SK-N-SH treated with all-trans-retinoic acid at 6 μM for 48 hours (cell line): ENCODE measurements around the gene LRMDA.

ENCODE experiments used
- ATAC-seq: fragments of 200-7000 bp; cut with Tn5 transposase; 3 replicates; pipeline ENCODE4 v1.9.1; 2020; ENCODE audit warnings: mild to moderate bottlenecking, moderate library complexity
- BACH2 ChIP-seq: fragments of 250-450 bp; sonication (Bioruptor Pico); IDR thresholded peaks from 2 replicates; pipeline ENCODE4 v1.9.0; 2021; ENCODE audit warnings: mild to moderate bottlenecking, borderline replicate concordance
- CSDC2 ChIP-seq: fragments of 250-450 bp; sonication (Bioruptor Pico); IDR thresholded peaks from 2 replicates; pipeline ENCODE4 v1.5.0; 2020; ENCODE audit warnings: mild to moderate bottlenecking, moderate library complexity
- ESRRG ChIP-seq: fragments of 250-450 bp; sonication (Bioruptor Pico); IDR thresholded peaks from 2 replicates; pipeline ENCODE4 v1.6.1; 2021; ENCODE audit warnings: mild to moderate bottlenecking
- GLIS3 ChIP-seq: fragments of 250-450 bp; sonication (Bioruptor Pico); IDR thresholded peaks from 2 replicates; pipeline ENCODE4 v1.5.0; 2020; ENCODE audit warnings: mild to moderate bottlenecking, moderate library complexity
- ISL1 ChIP-seq: fragments of 250-450 bp; sonication (Bioruptor Pico); IDR thresholded peaks from 2 replicates; pipeline ENCODE4 v2.1.2; 2022; ENCODE audit warnings: mild to moderate bottlenecking, moderate library complexity
- OSR1 ChIP-seq: fragments of 250-450 bp; sonication (Bioruptor Pico); IDR thresholded peaks from 2 replicates; pipeline ENCODE4 v1.8.0; 2022; ENCODE audit warnings: moderate library complexity, mild to moderate bottlenecking, inconsistent platforms
- PPARA ChIP-seq: fragments of 250-450 bp; sonication (Bioruptor Pico); IDR thresholded peaks from 2 replicates; pipeline ENCODE4 v1.5.0; 2020; ENCODE audit warnings: mild to moderate bottlenecking, borderline replicate concordance
- SNAI2 ChIP-seq: fragments of 250-450 bp; sonication (Bioruptor Pico); IDR thresholded peaks from 2 replicates; pipeline ENCODE4 v1.5.0; 2020; ENCODE audit warnings: mild to moderate bottlenecking, moderate library complexity
- TCF4 ChIP-seq: fragments of 250-450 bp; sonication (Bioruptor Pico); IDR thresholded peaks from 2 replicates; pipeline ENCODE4 v1.8.0; 2021; ENCODE audit warnings: mild to moderate bottlenecking, moderate library complexity, borderline replicate concordance
- ZC3H10 ChIP-seq: fragments of 250-450 bp; sonication (Bioruptor Pico); IDR thresholded peaks from 2 replicates; pipeline ENCODE4 v1.5.1; 2021; ENCODE audit warnings: mild to moderate bottlenecking, moderate library complexity
- ZFP3 ChIP-seq: fragments of 250-450 bp; sonication (Bioruptor Pico); IDR thresholded peaks from 2 replicates; pipeline ENCODE4 v1.5.0; 2020; ENCODE audit warnings: mild to moderate bottlenecking, moderate library complexity
- ZFP30 ChIP-seq: fragments of 450-650 bp; formaldehyde crosslinking; IDR thresholded peaks from 2 replicates; pipeline ENCODE4 v1.5.0; 2022; ENCODE audit warnings: mild to moderate bottlenecking, moderate library complexity
- TF ChIP-seq, protein P1 (sequence below): fragments of 250-450 bp; sonication (Bioruptor Pico); IDR thresholded peaks from 2 replicates; pipeline ENCODE4 v1.8.0; 2021; ENCODE audit warnings: low read depth, mild to moderate bottlenecking, moderate library complexity, borderline replicate concordance
- TF ChIP-seq, protein P2 (sequence below): fragments of 250-450 bp; sonication (Bioruptor Pico); IDR thresholded peaks from 2 replicates; pipeline ENCODE4 v1.5.1; 2020; ENCODE audit warnings: low read depth, mild to moderate bottlenecking, moderate library complexity
- TF ChIP-seq, protein P3 (sequence below): fragments of 250-450 bp; sonication (Bioruptor Pico); IDR thresholded peaks from 2 replicates; pipeline ENCODE4 v1.8.0; 2020; ENCODE audit warnings: mild to moderate bottlenecking, moderate library complexity, borderline replicate concordance
- TF ChIP-seq, protein P4 (sequence below): fragments of 250-450 bp; sonication (Bioruptor Pico); IDR thresholded peaks from 2 replicates; pipeline ENCODE4 v1.5.1; 2021; ENCODE audit warnings: mild to moderate bottlenecking, moderate library complexity
- TF ChIP-seq, protein P5 (sequence below): fragments of 250-450 bp; sonication (Bioruptor Pico); IDR thresholded peaks from 2 replicates; pipeline ENCODE4 v1.5.0; 2020; ENCODE audit warnings: mild to moderate bottlenecking, moderate library complexity

Gene LRMDA

DNA sequence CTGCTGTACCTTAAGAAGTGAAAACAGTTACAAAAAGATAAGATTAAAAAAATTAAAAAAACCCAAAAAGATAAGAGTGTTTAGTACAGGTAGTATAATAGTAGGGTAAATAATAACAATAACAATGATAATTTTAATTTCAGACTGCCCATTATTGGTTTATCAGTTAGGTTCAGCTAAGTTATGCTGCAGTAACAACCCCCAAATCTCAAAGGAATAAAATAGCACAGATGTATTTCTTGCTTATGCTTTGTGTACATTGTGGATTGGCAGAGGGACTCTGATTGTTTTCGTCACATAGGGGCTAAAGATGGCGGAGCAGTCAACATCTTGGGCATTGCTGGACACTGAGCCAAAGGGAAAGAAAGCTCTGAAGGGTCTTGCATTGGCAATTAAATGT is 264.6 kb downstream of the LRMDA start (continued):
- TF ChIP-seq, protein P1, sequence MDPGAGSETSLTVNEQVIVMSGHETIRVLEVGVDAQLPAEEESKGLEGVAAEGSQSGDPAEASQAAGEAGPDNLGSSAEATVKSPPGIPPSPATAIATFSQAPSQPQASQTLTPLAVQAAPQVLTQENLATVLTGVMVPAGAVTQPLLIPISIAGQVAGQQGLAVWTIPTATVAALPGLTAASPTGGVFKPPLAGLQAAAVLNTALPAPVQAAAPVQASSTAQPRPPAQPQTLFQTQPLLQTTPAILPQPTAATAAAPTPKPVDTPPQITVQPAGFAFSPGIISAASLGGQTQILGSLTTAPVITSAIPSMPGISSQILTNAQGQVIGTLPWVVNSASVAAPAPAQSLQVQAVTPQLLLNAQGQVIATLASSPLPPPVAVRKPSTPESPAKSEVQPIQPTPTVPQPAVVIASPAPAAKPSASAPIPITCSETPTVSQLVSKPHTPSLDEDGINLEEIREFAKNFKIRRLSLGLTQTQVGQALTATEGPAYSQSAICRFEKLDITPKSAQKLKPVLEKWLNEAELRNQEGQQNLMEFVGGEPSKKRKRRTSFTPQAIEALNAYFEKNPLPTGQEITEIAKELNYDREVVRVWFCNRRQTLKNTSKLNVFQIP = no peak
- no peak for TF ChIP-seq TCF4 (CRISPR knock-in tag)
- TF ChIP-seq ZFP3 = no peak

DNA sequence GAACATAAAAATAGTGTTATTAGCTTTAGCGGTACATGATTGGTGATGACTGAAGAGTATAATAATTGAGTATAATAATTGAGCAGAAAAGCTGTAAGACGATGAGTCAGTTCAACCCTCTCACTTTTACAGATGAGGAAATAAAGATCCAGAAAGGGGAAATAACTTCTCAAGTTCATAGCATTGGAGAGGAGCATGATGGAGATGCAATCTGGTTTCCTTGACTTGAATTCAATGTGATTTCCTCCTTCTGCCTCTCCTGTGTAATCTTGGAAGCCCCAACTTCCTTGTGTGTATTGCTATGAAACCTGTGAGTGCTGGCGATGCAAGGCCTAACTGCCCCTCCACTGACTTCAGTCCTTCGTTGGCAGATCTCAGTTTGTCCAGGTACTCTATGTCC is 265.1 kb downstream of the LRMDA start:
- no peak for TF ChIP-seq SNAI2 (CRISPR knock-in tag)
- TF ChIP-seq BACH2 (CRISPR knock-in tag) = no peak
- no peak for TF ChIP-seq OSR1
- no peak for TF ChIP-seq GLIS3 (CRISPR knock-in tag)
- TF ChIP-seq TCF4 (CRISPR knock-in tag) = no peak
- TF ChIP-seq ISL1 (CRISPR knock-in tag) = no peak
- TF ChIP-seq, protein P1 = no peak
- no peak for TF ChIP-seq ZC3H10 (CRISPR knock-in tag)
- no peak for TF ChIP-seq PPARA (CRISPR knock-in tag)
- no peak for TF ChIP-seq ESRRG (CRISPR knock-in tag)
- TF ChIP-seq, protein P2, sequence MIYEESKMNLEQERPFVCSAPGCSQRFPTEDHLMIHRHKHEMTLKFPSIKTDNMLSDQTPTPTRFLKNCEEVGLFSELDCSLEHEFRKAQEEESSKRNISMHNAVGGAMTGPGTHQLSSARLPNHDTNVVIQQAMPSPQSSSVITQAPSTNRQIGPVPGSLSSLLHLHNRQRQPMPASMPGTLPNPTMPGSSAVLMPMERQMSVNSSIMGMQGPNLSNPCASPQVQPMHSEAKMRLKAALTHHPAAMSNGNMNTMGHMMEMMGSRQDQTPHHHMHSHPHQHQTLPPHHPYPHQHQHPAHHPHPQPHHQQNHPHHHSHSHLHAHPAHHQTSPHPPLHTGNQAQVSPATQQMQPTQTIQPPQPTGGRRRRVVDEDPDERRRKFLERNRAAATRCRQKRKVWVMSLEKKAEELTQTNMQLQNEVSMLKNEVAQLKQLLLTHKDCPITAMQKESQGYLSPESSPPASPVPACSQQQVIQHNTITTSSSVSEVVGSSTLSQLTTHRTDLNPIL = no peak
- TF ChIP-seq CSDC2 (CRISPR knock-in tag) = no peak
- TF ChIP-seq, protein P3, sequence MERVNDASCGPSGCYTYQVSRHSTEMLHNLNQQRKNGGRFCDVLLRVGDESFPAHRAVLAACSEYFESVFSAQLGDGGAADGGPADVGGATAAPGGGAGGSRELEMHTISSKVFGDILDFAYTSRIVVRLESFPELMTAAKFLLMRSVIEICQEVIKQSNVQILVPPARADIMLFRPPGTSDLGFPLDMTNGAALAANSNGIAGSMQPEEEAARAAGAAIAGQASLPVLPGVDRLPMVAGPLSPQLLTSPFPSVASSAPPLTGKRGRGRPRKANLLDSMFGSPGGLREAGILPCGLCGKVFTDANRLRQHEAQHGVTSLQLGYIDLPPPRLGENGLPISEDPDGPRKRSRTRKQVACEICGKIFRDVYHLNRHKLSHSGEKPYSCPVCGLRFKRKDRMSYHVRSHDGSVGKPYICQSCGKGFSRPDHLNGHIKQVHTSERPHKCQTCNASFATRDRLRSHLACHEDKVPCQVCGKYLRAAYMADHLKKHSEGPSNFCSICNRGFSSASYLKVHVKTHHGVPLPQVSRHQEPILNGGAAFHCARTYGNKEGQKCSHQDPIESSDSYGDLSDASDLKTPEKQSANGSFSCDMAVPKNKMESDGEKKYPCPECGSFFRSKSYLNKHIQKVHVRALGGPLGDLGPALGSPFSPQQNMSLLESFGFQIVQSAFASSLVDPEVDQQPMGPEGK (CRISPR knock-in tag) = no peak
- no peak for ATAC-seq

DNA sequence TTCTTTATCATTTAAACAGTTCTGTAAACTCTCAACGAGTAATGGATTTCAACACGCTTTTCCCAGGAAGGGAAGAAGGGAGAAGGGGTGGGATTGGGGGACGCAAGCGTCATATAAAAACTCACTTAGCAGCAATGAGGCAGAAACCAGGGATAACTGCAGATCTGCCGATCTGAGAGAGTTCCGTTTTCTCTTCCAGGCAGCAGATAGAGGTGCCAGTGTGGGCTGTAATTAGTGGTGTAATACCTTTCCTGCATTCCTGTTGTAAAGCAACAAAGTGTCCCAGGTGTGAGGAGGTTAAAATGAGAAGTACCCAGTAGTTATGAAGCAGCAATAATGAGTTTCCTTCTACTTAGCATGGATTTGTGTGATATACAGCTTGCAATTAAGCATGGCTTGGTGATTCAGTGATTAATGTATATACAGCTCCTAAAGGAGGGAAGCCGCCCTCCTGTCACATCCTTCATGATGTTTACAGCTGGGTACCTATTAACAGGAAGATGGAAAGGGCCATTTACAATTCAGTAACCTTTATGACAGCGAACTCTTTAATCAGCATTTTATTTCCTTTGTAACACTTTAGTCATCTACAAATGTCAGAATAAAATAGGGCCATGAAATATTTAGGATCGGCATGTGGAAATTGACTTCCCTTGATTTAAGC is 271.9 kb downstream of the LRMDA start:
- TF ChIP-seq CSDC2 (CRISPR knock-in tag) (no peak), ESRRG (CRISPR knock-in tag) (no peak), PPARA (CRISPR knock-in tag) (no peak), ZC3H10 (CRISPR knock-in tag) (no peak), ZFP30 (CRISPR knock-in tag) (no peak), SNAI2 (CRISPR knock-in tag) (no peak)
- TF ChIP-seq, protein P3 (CRISPR knock-in tag) = no peak
- TF ChIP-seq, protein P4, sequence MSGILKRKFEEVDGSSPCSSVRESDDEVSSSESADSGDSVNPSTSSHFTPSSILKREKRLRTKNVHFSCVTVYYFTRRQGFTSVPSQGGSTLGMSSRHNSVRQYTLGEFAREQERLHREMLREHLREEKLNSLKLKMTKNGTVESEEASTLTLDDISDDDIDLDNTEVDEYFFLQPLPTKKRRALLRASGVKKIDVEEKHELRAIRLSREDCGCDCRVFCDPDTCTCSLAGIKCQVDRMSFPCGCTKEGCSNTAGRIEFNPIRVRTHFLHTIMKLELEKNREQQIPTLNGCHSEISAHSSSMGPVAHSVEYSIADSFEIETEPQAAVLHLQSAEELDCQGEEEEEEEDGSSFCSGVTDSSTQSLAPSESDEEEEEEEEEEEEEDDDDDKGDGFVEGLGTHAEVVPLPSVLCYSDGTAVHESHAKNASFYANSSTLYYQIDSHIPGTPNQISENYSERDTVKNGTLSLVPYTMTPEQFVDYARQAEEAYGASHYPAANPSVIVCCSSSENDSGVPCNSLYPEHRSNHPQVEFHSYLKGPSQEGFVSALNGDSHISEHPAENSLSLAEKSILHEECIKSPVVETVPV = no peak
- ATAC-seq = no peak

DNA sequence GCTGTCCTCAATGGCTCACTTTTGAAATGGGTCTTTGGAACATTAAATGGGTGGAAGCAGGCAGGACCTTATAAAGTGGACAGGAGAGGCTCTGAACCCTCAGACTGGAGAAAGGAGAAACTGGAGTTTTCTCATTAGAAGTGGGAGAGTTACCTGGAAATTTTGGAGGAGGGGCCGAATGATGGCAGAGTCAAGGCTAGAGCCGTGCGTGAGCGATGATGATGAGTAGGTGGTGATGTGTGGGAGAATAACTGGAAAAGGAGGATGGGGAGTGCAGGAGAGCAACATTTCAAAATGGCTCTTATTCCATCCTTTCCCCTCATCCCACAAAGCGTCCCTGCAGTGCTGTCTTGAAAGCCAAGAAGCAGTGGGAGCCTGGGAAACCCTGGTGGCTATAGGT is 274.0 kb downstream of the LRMDA start:
- no peak for ATAC-seq
- TF ChIP-seq ZC3H10 (CRISPR knock-in tag) = no peak
- TF ChIP-seq OSR1 = no peak
- no peak for TF ChIP-seq PPARA (CRISPR knock-in tag)
- no peak for TF ChIP-seq ZFP3
- TF ChIP-seq, protein P2 = no peak
- TF ChIP-seq SNAI2 (CRISPR knock-in tag) = no peak
- no peak for TF ChIP-seq GLIS3 (CRISPR knock-in tag)
- TF ChIP-seq, protein P5, sequence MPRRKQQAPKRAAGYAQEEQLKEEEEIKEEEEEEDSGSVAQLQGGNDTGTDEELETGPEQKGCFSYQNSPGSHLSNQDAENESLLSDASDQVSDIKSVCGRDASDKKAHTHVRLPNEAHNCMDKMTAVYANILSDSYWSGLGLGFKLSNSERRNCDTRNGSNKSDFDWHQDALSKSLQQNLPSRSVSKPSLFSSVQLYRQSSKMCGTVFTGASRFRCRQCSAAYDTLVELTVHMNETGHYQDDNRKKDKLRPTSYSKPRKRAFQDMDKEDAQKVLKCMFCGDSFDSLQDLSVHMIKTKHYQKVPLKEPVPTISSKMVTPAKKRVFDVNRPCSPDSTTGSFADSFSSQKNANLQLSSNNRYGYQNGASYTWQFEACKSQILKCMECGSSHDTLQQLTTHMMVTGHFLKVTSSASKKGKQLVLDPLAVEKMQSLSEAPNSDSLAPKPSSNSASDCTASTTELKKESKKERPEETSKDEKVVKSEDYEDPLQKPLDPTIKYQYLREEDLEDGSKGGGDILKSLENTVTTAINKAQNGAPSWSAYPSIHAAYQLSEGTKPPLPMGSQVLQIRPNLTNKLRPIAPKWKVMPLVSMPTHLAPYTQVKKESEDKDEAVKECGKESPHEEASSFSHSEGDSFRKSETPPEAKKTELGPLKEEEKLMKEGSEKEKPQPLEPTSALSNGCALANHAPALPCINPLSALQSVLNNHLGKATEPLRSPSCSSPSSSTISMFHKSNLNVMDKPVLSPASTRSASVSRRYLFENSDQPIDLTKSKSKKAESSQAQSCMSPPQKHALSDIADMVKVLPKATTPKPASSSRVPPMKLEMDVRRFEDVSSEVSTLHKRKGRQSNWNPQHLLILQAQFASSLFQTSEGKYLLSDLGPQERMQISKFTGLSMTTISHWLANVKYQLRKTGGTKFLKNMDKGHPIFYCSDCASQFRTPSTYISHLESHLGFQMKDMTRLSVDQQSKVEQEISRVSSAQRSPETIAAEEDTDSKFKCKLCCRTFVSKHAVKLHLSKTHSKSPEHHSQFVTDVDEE (CRISPR knock-in tag) = no peak
- TF ChIP-seq, all 23 proteins: peak for 0
